GM12892 (cell line): ENCODE measurements around the gene DDIT4.
"Not testable (repeated sequence)": the region's sequence is repeated elsewhere in the genome, so short reads cannot be mapped to it uniquely, and the experiment has no call there.

ENCODE experiments used
- POLR2A ChIP-seq: IDR thresholded peaks from 2 replicates; pipeline ENCODE4 v1.6.1; 2011; ENCODE audit warnings: low read depth, low read length, control low read depth
- POLR2AphosphoS5 ChIP-seq: IDR thresholded peaks from 2 replicates; pipeline ENCODE4 v1.6.1; 2011; ENCODE audit warnings: low read depth, low read length, control low read depth

GRCh38 chr10:72279587-72279986 is 5.9 kb downstream of the DDIT4 start:
- TF ChIP-seq POLR2A, POLR2AphosphoS5: not testable (repeated sequence)
